ENCODE data around the gene ELL. TPM values are rescaled to one million over a fixed set of nuclear protein-coding genes. Genes with fewer than 3 reads are reported as not detected.

ELL gene
- total RNA-seq, 1 experiment from 2014 or later: 14.6 TPM

- H3K27me3 ChIP-seq (ENCODE audit: insufficient read depth, low read depth): no peaks in the 10 kb centered on the region
- no peak overlapping the region for H2AFZ ChIP-seq
- H3K4me3 ChIP-seq: no peak overlapping the region
- H3K4me2 ChIP-seq: no peak overlapping the region
- H3K4me1 ChIP-seq (replicated peaks; ENCODE audit: insufficient read depth): peaks cover 17% of the 10 kb centered on the region
- no TSS peak for BruUV-seq (replicated peaks)
- DNase-seq: peak; percentile 54 to 83
- peaks cover 30% of the 10 kb centered on the region for H4K20me1 ChIP-seq (ENCODE audit: insufficient read depth)
- TF ChIP-seq EZH2 (IDR thresholded peaks at IDR 0.05; ENCODE audit: low read depth): no peak
- peak; percentile 99 for TF ChIP-seq CTCF (conservative IDR thresholded peaks at IDR 0.05)
- H3K9me3 ChIP-seq (ENCODE audit: insufficient read depth, low read depth): no peaks in the 10 kb centered on the region
- no peaks in the 10 kb centered on the region for H3K9me2 ChIP-seq (ENCODE audit: insufficient read depth)
- no peak overlapping the region for H3K27ac ChIP-seq
- intact Hi-C loops (cut with micrococcal nuclease; ENCODE audit: unreplicated experiment): loop anchor here (2.0 to 10.0 kb wide), 2 partner anchors 464 to 534 kb away; no protein-coding TSS in a partner anchor
- H3F3A ChIP-seq (ENCODE audit: insufficient read depth, low read depth): peaks cover 33% of the 10 kb centered on the region
- H3K79me2 ChIP-seq (ENCODE audit: low read depth): no peaks in the 10 kb centered on the region
- peaks cover 7% of the 10 kb centered on the region; the same call in 1 of the 2 replicates for H3K36me3 ChIP-seq (ENCODE audit: low read depth)
- POLR2A ChIA-PET (ENCODE audit: unreplicated experiment): interaction anchor here (0.7 kb wide), 1 partner anchor 403 kb away, joined by 4 read pairs; no protein-coding TSS in a partner anchor
- CTCF ChIA-PET: interaction anchor here (0.6 to 1.2 kb wide), 4 partner anchors 11 to 403 kb away, joined by 4 to 7 read pairs (median 4); no protein-coding TSS in a partner anchor
Measured at GRCh38 chr19:18450931-18451836, 70.7 kb downstream of the ELL start.

- Histone ChIP-seq H3K27me3 (ENCODE audit: insufficient read depth, low read depth) (no peaks in the 10 kb centered on the region), H3K36me3 (ENCODE audit: low read depth) (peaks cover 7% of the 10 kb centered on the region; the same call in 1 of the 2 replicates), H4K20me1 (ENCODE audit: insufficient read depth) (peaks cover 30% of the 10 kb centered on the region), H3K4me3 (no peak overlapping the region), H3K9me2 (ENCODE audit: insufficient read depth) (no peaks in the 10 kb centered on the region), H3K9me3 (ENCODE audit: insufficient read depth, low read depth) (no peaks in the 10 kb centered on the region), H3K4me2 (no peak overlapping the region), H2AFZ (no peak overlapping the region), H3K79me2 (ENCODE audit: low read depth) (no peaks in the 10 kb centered on the region), H3K4me1 (replicated peaks; ENCODE audit: insufficient read depth) (peaks cover 25% of the 10 kb centered on the region), H3K27ac (no peak overlapping the region), H3F3A (ENCODE audit: insufficient read depth, low read depth) (peaks cover 29% of the 10 kb centered on the region)
- no peak for DNase-seq
- POLR2A ChIA-PET (ENCODE audit: unreplicated experiment): interaction anchor here (0.7 kb wide), 1 partner anchor 404 kb away, joined by 4 read pairs; no protein-coding TSS in a partner anchor
- intact Hi-C loops (cut with micrococcal nuclease; ENCODE audit: unreplicated experiment): loop anchor here (2.0 to 10.0 kb wide), 2 partner anchors 465 to 535 kb away; no protein-coding TSS in a partner anchor
- BruUV-seq (replicated peaks): no TSS peak
- CTCF ChIA-PET: interaction anchor here (1.2 kb wide), 1 partner anchor 11 kb away, joined by 5 read pairs; no protein-coding TSS in a partner anchor
- no peak for TF ChIP-seq EZH2 (IDR thresholded peaks at IDR 0.05; ENCODE audit: low read depth)
- TF ChIP-seq CTCF (conservative IDR thresholded peaks at IDR 0.05): no peak
Measured at GRCh38 chr19:18450021-18450930, 71.6 kb downstream of the ELL start.

GRCh38 chr19:18449552-18449951 lies 72.3 kb downstream of the ELL start:
- H3K27me3 ChIP-seq (ENCODE audit: insufficient read depth, low read depth): no peaks in the 10 kb centered on the region
- POLR2A ChIA-PET (ENCODE audit: unreplicated experiment): no interaction called here
- H3K36me3 ChIP-seq (ENCODE audit: low read depth): peaks cover 7% of the 10 kb centered on the region; the same call in 1 of the 2 replicates
- H4K20me1 ChIP-seq (ENCODE audit: insufficient read depth): peaks cover 30% of the 10 kb centered on the region
- TF ChIP-seq EZH2 (IDR thresholded peaks at IDR 0.05; ENCODE audit: low read depth) (no peak), CTCF (conservative IDR thresholded peaks at IDR 0.05) (no peak)
- BruUV-seq (replicated peaks): no TSS peak
- no peak overlapping the region for H3K4me2 ChIP-seq
- H3K9me3 ChIP-seq (ENCODE audit: insufficient read depth, low read depth): no peaks in the 10 kb centered on the region
- DNase-seq: no peak
- H2AFZ ChIP-seq: no peak overlapping the region
- H3K79me2 ChIP-seq (ENCODE audit: low read depth): no peaks in the 10 kb centered on the region
- no peak overlapping the region for H3K4me3 ChIP-seq
- H3K27ac ChIP-seq: no peak overlapping the region
- intact Hi-C loops (cut with micrococcal nuclease; ENCODE audit: unreplicated experiment): no loop called here
- CTCF ChIA-PET: no interaction called here
- H3K9me2 ChIP-seq (ENCODE audit: insufficient read depth): no peaks in the 10 kb centered on the region
- peaks cover 30% of the 10 kb centered on the region for H3K4me1 ChIP-seq (replicated peaks; ENCODE audit: insufficient read depth)
- peaks cover 27% of the 10 kb centered on the region for H3F3A ChIP-seq (ENCODE audit: insufficient read depth, low read depth)
